CD14-positive monocyte (primary cell): ENCODE data around the gene DOCK1. TPM values are rescaled to one million over a fixed set of nuclear protein-coding genes. Genes with fewer than 3 reads are reported as not detected.

ENCODE experiments used
- DNase-seq, 3 donors: peaks; one replicate each; pipeline ENCODE4 v3.0.0-alpha.2; 2011 to 2022
- H2AFZ ChIP-seq: 2 replicates; pipeline ENCODE4 v1.6.0; 2012; ENCODE audit warnings: mild to moderate bottlenecking, low read depth, low read length, inconsistent platforms; ENCODE audit not compliant: insufficient read depth, poor library complexity, severe bottlenecking
- H3K27ac ChIP-seq, 2 donors: 1 replicate in 1 of 2; 2 replicates in 1 of 2; pipeline ENCODE4 v1.5.1; 2012 to 2013; ENCODE audit warnings: low read length in 2 of 2, control low read depth in 1 of 2, inconsistent platforms in 1 of 2, low read depth in 1 of 2, mild to moderate bottlenecking in 1 of 2
- H3K27me3 ChIP-seq, 2 donors: one replicate each; pipeline versions ENCODE4 v1.6.0 to v1.6.1; 2011 to 2013; ENCODE audit warnings: low read length in 2 of 2; ENCODE audit not compliant: control insufficient read depth in 2 of 2, insufficient read depth in 2 of 2
- H3K36me3 ChIP-seq, 2 donors: replicated peaks in 1 of 2; 1 replicate in 1 of 2; 2 replicates in 1 of 2; pipeline versions ENCODE4 v1.5.1 to v1.6.1; 2012 to 2013; ENCODE audit warnings: low read length in 2 of 2, control low read depth in 1 of 2, inconsistent platforms in 1 of 2, mild to moderate bottlenecking in 1 of 2; ENCODE audit not compliant: insufficient read depth in 2 of 2, control insufficient read depth in 1 of 2
- H3K4me1 ChIP-seq, 2 donors: 1 replicate in 1 of 2; 2 replicates in 1 of 2; pipeline versions ENCODE4 v1.5.1 to v1.6.1; 2012 to 2013; ENCODE audit warnings: low read length in 2 of 2, control low read depth in 1 of 2, inconsistent platforms in 1 of 2, mild to moderate bottlenecking in 1 of 2, moderate library complexity in 1 of 2; ENCODE audit not compliant: insufficient read depth in 2 of 2, control insufficient read depth in 1 of 2
- H3K4me2 ChIP-seq: replicated peaks from 2 replicates; pipeline ENCODE3; 2012; ENCODE audit warnings: low read length, moderate library complexity, mild to moderate bottlenecking; ENCODE audit not compliant: poor library complexity, severe bottlenecking; ENCODE audit errors: extremely low read depth
- H3K4me3 ChIP-seq, 3 experiments: fragments of 200-600 bp in 1 of 3; sonication (generic) in 1 of 3; replicated peaks in 1 of 3; 1 replicate in 2 of 3; 2 replicates in 1 of 3; pipeline ENCODE4 v1.5.1; 2011 to 2013; ENCODE audit warnings: low read length in 3 of 3, mild to moderate bottlenecking in 3 of 3, control low read depth in 2 of 3, low read depth in 2 of 3, inconsistent platforms in 1 of 3, moderate library complexity in 1 of 3
- H3K79me2 ChIP-seq: 2 replicates; pipeline ENCODE4 v1.6.0; 2012; ENCODE audit warnings: mild to moderate bottlenecking, control low read depth, inconsistent platforms, low read length, moderate library complexity; ENCODE audit not compliant: insufficient read depth
- H3K9ac ChIP-seq: 2 replicates; pipeline ENCODE4 v1.6.0; 2017; ENCODE audit warnings: low read length, mild to moderate bottlenecking; ENCODE audit not compliant: insufficient read depth, poor library complexity, severe bottlenecking
- H3K9me3 ChIP-seq, 2 donors: replicated peaks in 1 of 2; 1 replicate in 1 of 2; 2 replicates in 1 of 2; pipeline versions ENCODE4 v1.5.1 to v1.6.1; 2012 to 2013; ENCODE audit warnings: low read length in 2 of 2, control low read depth in 1 of 2; ENCODE audit not compliant: control insufficient read depth in 1 of 2, insufficient read depth in 1 of 2
- H4K20me1 ChIP-seq: 2 replicates; pipeline ENCODE4 v1.6.0; 2012; ENCODE audit warnings: mild to moderate bottlenecking, low read length, control low read depth, moderate library complexity; ENCODE audit not compliant: insufficient read depth
- H3K27ac Mint-ChIP-seq, 7 donors: one replicate each; pipeline ENCODE4 v1.8.0; 2020; ENCODE audit warnings: mild to moderate bottlenecking in 7 of 7, mixed read lengths in 7 of 7, moderate library complexity in 6 of 7, inconsistent platforms in 2 of 7
- H3K27me3 Mint-ChIP-seq, 3 donors: one replicate each; pipeline ENCODE4 v1.8.0; 2021 to 2022; ENCODE audit warnings: low read depth in 3 of 3, mild to moderate bottlenecking in 3 of 3, mixed read lengths in 3 of 3, moderate library complexity in 3 of 3, inconsistent platforms in 1 of 3
- H3K36me3 Mint-ChIP-seq, 2 donors: one replicate each; pipeline ENCODE4 v1.8.0; 2020; ENCODE audit warnings: mixed read lengths in 2 of 2, inconsistent platforms in 1 of 2, mild to moderate bottlenecking in 1 of 2
- H3K4me1 Mint-ChIP-seq: one replicate; pipeline ENCODE4 v1.8.0; 2020; ENCODE audit warnings: mild to moderate bottlenecking, mixed read lengths
- H3K4me3 Mint-ChIP-seq, 2 donors: one replicate each; pipeline ENCODE4 v1.8.0; 2020; ENCODE audit warnings: mild to moderate bottlenecking in 2 of 2, mixed read lengths in 2 of 2, moderate library complexity in 1 of 2
- H3K9me3 Mint-ChIP-seq, 7 donors: one replicate each; pipeline ENCODE4 v1.8.0; 2020 to 2022; ENCODE audit warnings: mixed read lengths in 7 of 7, mild to moderate bottlenecking in 6 of 7, moderate library complexity in 6 of 7, inconsistent platforms in 2 of 7
- CTCF ChIP-seq: fragments of 200-600 bp; IDR thresholded peaks from one replicate; pipeline ENCODE4 v1.8.0; 2022; ENCODE audit warnings: antibody characterized with exemption, mild to moderate bottlenecking
- WGBS: methylation state at CpG from one replicate; pipeline ENCODE4 v1.1.5; 2013; ENCODE audit warnings: missing lambda C conversion rate; ENCODE audit not compliant: insufficient coverage; 5-methylcytosine and 5-hydroxymethylcytosine counted together
- intact Hi-C, 2 donors: fragments of 100-400 bp; cut with micrococcal nuclease; formaldehyde crosslinking; loops; one replicate each; pipeline versions ENCODE4 v1.15.0 to v1.15.1; 2023
- polyA plus RNA-seq, 3 donors: library from polyadenylated mRNA; depleted of rRNA in 1 of 3; unstranded in 2 of 3; stranded (reverse) in 1 of 3; fragments of 300-500 nt in 2 of 3; fragments of >200 nt in 1 of 3; fragmentation: Illumina TruSeq in 2 of 3; gene quantifications; 1 replicate in 2 of 3; 2 replicates in 1 of 3; pipeline ENCODE4 v1.2.3, GENCODE V29; 2012 to 2021

DOCK1 gene
- polyA plus RNA-seq, 3 donors: 0.31 to 0.35 TPM; not detected in 1

- Histone ChIP-seq H3K4me3 (no peak overlapping the region), H3K79me2 (no peaks in the 10 kb centered on the region), H3K27ac (no peak overlapping the region), H4K20me1 (no peaks in the 10 kb centered on the region), H3K4me2 (no peak overlapping the region), H3K27me3 (peaks cover 37 to 49% of the 10 kb centered on the region in 2 donors), H3K36me3 (no peaks in the 10 kb centered on the region), H3K9ac (no peak overlapping the region), H3K4me1 (no peaks in the 10 kb centered on the region), H3K9me3 (no peaks in the 10 kb centered on the region), H2AFZ (no peak overlapping the region)
- DNase-seq: no peak
- no peak overlapping the region for H3K27ac Mint-ChIP-seq
- intact Hi-C loops: no loop called here
- TF ChIP-seq CTCF: no peak
- H3K4me1 Mint-ChIP-seq: peaks cover 3% of the 10 kb centered on the region
- 81% methylated on average over 6 of the region's 7 CpGs for WGBS
- peaks cover 36 to 54% (median 41%) of the 10 kb centered on the region in 3 donors for H3K27me3 Mint-ChIP-seq
- H3K36me3 Mint-ChIP-seq: no peaks in the 10 kb centered on the region
- H3K9me3 Mint-ChIP-seq: peaks cover 0 to 7% (median 0%) of the 10 kb centered on the region in 7 donors
- peak overlapping the region in 1 of 2 donors; percentile 51 for H3K4me3 Mint-ChIP-seq
These were observed 287.9 kb downstream of the DOCK1 start for GRCh38 chr10:127193125-127193524.

DNA sequence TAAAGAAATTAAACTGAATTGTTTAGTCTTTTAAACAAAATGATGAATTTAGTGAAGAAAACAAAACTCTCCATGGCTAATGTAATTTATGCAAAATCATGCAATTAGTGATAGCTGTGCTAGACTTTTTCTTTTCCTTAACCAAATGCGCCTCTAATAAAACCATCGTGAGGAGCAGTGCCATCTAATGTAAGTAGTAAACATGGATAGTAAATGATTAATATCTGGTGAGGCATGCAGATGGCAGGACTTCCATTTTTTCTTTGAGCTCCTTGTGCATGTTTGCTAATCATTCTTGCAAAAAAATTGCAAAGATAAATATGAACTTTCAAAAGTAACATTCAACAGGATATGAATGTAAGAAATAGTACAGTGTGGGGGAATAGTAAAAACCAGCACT, 288.9 kb downstream of the DOCK1 start:
- no peaks in the 10 kb centered on the region for H4K20me1 ChIP-seq
- no peak overlapping the region for H3K9ac ChIP-seq
- no peaks in the 10 kb centered on the region for H3K36me3 ChIP-seq
- H3K79me2 ChIP-seq: no peaks in the 10 kb centered on the region
- WGBS: no CpG with 5 or more reads among the region's 2 CpGs
- Mint-ChIP-seq H3K9me3 (peaks cover 0 to 7% (median 0%) of the 10 kb centered on the region in 7 donors), H3K4me1 (peaks cover 3% of the 10 kb centered on the region), H3K4me3 (peak overlapping the region in 1 of 2 donors; percentile 73), H3K27ac (no peak overlapping the region), H3K27me3 (peaks cover 39 to 60% (median 48%) of the 10 kb centered on the region in 3 donors), H3K36me3 (no peaks in the 10 kb centered on the region)
- H3K4me2 ChIP-seq: no peak overlapping the region
- no peak overlapping the region for H3K27ac ChIP-seq
- H3K9me3 ChIP-seq: no peaks in the 10 kb centered on the region
- H2AFZ ChIP-seq: no peak overlapping the region
- intact Hi-C loops: no loop called here
- no peak for DNase-seq
- no peak overlapping the region for H3K4me3 ChIP-seq
- no peaks in the 10 kb centered on the region for H3K4me1 ChIP-seq
- TF ChIP-seq CTCF: no peak
- peaks cover 39 to 51% of the 10 kb centered on the region in 2 donors for H3K27me3 ChIP-seq
